Measurements from ENCODE around the gene TMCO1. TPM values are rescaled to one million over a fixed set of nuclear protein-coding genes. Genes with fewer than 3 reads are reported as not detected.
"Not testable (repeated sequence)": the region's sequence is repeated elsewhere in the genome, so short reads cannot be mapped to it uniquely, and the experiment has no call there.

Gene TMCO1
- total RNA-seq, 4 donors from 2014 or later = 31.5 to 65.5 (median 45.5) TPM

DNA sequence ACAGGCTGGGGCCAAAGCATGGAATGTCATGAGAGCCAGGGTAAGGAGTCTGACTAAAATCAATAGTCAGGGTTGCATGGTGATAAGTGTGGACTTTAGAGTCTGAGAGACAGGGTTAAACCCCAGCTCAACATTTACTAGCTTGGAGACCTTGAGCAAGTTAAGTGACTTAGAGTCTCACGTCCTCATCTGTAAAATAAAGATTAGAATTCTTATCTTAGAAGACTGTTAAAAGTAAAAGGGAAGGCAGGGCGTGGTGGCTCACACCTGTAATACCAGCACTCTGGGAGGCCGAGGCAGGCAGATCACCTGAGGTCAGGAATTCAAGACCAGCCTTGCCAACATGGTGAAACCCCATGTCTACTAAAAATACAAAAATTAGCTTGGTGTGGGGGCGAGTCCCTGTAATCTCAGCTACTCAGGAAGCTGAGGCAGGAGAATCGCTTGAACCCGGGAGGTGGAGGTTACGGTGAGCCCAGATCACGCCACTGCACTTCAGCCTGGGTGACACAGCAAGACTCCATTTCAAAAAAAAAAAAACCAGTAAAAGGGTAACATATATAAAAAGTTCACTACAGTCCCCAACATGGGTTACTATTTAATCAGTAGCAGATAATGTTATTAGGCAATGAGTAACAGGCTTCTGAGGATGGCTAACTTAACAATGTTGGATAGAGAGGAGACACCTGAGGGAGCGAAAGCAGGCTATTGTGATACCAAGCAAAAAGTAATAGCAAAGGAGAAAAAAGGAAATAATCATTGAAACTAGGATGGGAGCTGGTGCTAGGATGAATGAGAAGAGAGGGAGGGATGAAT, 20.8 kb downstream of the TMCO1 start:
- Histone ChIP-seq H3K36me3 (peaks cover 0 to 67% (median 0%) of the 10 kb centered on the region in 3 donors), H3K4me3 (no peak overlapping the region), H3K27ac (no peak overlapping the region), H3K9me3 (no peaks in the 10 kb centered on the region), H3K27me3 (no peaks in the 10 kb centered on the region), H3K4me1 (no peaks in the 10 kb centered on the region)
- TF ChIP-seq POLR2A (IDR thresholded peaks at IDR 0.05) (no peak), EP300 (IDR thresholded peaks at IDR 0.05) (no peak)
- TF ChIP-seq, protein P1, sequence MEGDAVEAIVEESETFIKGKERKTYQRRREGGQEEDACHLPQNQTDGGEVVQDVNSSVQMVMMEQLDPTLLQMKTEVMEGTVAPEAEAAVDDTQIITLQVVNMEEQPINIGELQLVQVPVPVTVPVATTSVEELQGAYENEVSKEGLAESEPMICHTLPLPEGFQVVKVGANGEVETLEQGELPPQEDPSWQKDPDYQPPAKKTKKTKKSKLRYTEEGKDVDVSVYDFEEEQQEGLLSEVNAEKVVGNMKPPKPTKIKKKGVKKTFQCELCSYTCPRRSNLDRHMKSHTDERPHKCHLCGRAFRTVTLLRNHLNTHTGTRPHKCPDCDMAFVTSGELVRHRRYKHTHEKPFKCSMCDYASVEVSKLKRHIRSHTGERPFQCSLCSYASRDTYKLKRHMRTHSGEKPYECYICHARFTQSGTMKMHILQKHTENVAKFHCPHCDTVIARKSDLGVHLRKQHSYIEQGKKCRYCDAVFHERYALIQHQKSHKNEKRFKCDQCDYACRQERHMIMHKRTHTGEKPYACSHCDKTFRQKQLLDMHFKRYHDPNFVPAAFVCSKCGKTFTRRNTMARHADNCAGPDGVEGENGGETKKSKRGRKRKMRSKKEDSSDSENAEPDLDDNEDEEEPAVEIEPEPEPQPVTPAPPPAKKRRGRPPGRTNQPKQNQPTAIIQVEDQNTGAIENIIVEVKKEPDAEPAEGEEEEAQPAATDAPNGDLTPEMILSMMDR (IDR thresholded peaks at IDR 0.05) = no peak
- no peak for DNase-seq (ENCODE audit: low spot score in 2 of 2)
- 94 to 95% methylated on average over 9 of the region's 9 CpGs for WGBS, 2 donors

DNA sequence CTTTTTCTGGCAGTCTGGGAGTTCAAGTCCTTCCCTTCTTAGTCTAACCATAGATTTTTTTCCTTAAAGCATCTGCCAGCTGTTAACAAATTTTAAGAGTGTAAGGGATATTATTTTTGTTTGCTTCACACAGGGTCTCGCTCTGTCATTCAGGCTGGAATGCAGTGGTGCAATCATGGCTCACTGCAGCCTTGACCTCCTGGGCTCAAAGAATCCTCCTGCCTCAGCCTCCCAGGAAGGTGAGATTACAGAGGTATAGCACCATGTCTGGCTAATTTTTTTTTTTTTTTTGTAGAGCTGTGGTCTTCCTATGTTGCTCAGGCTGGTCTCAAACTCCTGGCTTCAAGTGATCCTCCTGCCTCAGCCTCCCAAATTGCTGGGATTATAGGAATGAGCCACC, 23.8 kb downstream of the TMCO1 start:
- H3K36me3 ChIP-seq = peaks cover 0 to 69% (median 6%) of the 10 kb centered on the region in 3 donors
- not testable (repeated sequence) for H3K9me3 ChIP-seq; H3K27ac ChIP-seq; H3K4me3 ChIP-seq; DNase-seq (ENCODE audit: low spot score in 2 of 2); H3K27me3 ChIP-seq; H3K4me1 ChIP-seq
- WGBS, 2 donors = 92 to 100% methylated on average over 1 of the region's 1 CpG

DNA sequence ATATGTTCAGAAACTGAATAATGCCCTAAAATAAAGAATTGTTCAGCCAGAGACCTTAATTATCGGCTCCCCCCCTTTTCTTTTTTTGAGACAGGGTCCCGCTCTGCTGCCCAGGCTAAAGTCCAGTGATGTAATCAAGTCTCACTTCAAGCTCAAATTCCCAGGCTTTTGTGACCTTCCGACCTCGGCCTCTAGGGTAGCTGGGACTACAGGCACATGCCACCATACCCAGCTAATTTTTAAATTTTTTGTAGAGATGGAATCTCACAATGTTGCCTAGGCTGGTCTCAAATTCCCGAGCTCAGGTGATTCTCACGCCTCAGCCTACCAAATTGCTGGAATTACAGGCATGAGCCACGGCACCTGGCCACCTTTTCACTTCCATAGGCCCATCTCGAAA, 26.5 kb downstream of the TMCO1 start:
- TF ChIP-seq EP300 (IDR thresholded peaks at IDR 0.05) (no peak), POLR2A (IDR thresholded peaks at IDR 0.05) (no peak)
- TF ChIP-seq, protein P1 (IDR thresholded peaks at IDR 0.05) = no peak
- no peak overlapping the region for H3K27ac ChIP-seq
- no peaks in the 10 kb centered on the region for H3K27me3 ChIP-seq
- peaks cover 0 to 75% (median 13%) of the 10 kb centered on the region in 3 donors for H3K36me3 ChIP-seq
- WGBS, 2 donors = 95 to 97% methylated on average over 8 of the region's 8 CpGs
- no peaks in the 10 kb centered on the region for H3K9me3 ChIP-seq
- H3K4me3 ChIP-seq = no peak overlapping the region
- peaks cover 0 to 7% (median 0%) of the 10 kb centered on the region in 4 donors for H3K4me1 ChIP-seq
- no peak for DNase-seq (ENCODE audit: low spot score in 2 of 2)

DNA sequence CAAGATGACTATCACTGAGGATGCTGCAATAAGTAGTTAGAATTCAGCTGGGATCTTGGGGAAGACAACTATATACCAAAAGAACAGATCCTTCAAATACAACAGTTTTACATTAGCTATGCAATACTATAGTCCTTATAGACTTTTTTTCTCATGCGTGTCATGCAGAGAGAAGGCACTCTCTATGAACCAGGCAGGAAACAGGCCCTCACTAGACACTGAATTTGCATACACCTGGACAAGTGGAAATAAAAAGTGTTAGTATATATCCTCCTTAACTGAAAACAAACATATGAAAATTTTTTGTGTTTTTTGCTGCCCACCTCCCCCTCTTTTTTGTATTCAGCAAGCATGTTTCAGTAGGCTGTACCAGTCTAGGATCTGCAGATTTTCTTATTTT, 29.9 kb downstream of the TMCO1 start:
- Histone ChIP-seq H3K27me3 (no peaks in the 10 kb centered on the region), H3K4me3 (no peak overlapping the region), H3K27ac (no peak overlapping the region), H3K36me3 (peaks cover 0 to 87% (median 13%) of the 10 kb centered on the region in 3 donors), H3K4me1 (peaks cover 0 to 7% (median 0%) of the 10 kb centered on the region in 4 donors), H3K9me3 (no peaks in the 10 kb centered on the region)
- DNase-seq (ENCODE audit: low spot score in 2 of 2) = no peak
- TF ChIP-seq EP300 (IDR thresholded peaks at IDR 0.05) (no peak), POLR2A (IDR thresholded peaks at IDR 0.05) (no peak)
- TF ChIP-seq, protein P1 (IDR thresholded peaks at IDR 0.05) = no peak
- WGBS, 2 donors = 95 to 98% methylated on average over 1 of the region's 1 CpG

DNA sequence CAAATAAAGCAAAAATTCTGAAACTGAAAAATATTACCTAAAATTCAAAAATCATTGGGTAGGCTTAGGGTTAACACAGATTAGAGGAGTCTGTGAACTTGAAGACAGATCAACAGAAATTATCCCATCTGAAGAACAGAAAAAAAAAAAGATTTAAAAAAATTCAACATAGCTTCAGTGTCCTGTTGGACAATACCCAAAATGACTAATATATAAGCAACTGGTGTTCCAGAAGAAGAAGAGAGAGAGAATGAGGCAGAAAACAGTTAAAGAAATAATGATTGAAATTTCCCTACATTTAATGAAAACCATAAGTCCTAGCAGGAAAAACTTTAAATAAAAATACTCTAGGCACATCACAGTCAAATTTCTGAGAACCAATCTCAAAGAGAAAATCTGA, 31.5 kb downstream of the TMCO1 start:
- Histone ChIP-seq H3K4me3 (no peak overlapping the region), H3K27me3 (no peaks in the 10 kb centered on the region), H3K9me3 (no peaks in the 10 kb centered on the region), H3K36me3 (peaks cover 0 to 81% (median 10%) of the 10 kb centered on the region in 3 donors), H3K4me1 (peaks cover 0 to 7% (median 0%) of the 10 kb centered on the region in 4 donors), H3K27ac (no peak overlapping the region)
- TF ChIP-seq EP300 (IDR thresholded peaks at IDR 0.05) = no peak
- TF ChIP-seq, protein P1 (IDR thresholded peaks at IDR 0.05) = no peak
- TF ChIP-seq POLR2A (IDR thresholded peaks at IDR 0.05) = no peak
- no peak for DNase-seq (ENCODE audit: low spot score in 2 of 2)
